Thyroid gland (tissue), 4 donors: ENCODE results near the gene MGMT. TPM values are rescaled to one million over a fixed set of nuclear protein-coding genes. Genes with fewer than 3 reads are reported as not detected.

ENCODE experiments used
- DNase-seq, 2 donors: peaks; one replicate each; pipeline ENCODE4 v3.0.0-alpha.2; 2019
- H3K27ac ChIP-seq, 3 donors: fragments of 200-600 bp; sonication (generic); 1 replicate in 2 of 3; 2 replicates in 1 of 3; pipeline ENCODE4 v1.5.1; 2016 to 2019; ENCODE audit warnings: mild to moderate bottlenecking in 1 of 3, moderate library complexity in 1 of 3
- H3K27me3 ChIP-seq: fragments of 200-600 bp; sonication (generic); one replicate; pipeline ENCODE4 v1.5.1; 2019
- H3K36me3 ChIP-seq, 2 donors: fragments of 200-600 bp; sonication (generic); one replicate each; pipeline ENCODE4 v1.5.1; 2016 to 2019
- H3K4me1 ChIP-seq, 2 donors: fragments of 200-600 bp; sonication (generic); one replicate each; pipeline ENCODE4 v1.5.1; 2017 to 2019
- H3K4me3 ChIP-seq, 3 donors: fragments of 200-600 bp; sonication (generic); replicated peaks in 1 of 3; 1 replicate in 2 of 3; 2 replicates in 1 of 3; pipeline ENCODE4 v1.5.1; 2016; ENCODE audit warnings: mild to moderate bottlenecking in 1 of 3
- H3K9me3 ChIP-seq: fragments of 200-600 bp; sonication (generic); one replicate; pipeline ENCODE4 v1.5.1; 2017
- POLR2A ChIP-seq, 2 donors: fragments of 450-650 bp; IDR thresholded peaks; one replicate each; pipeline ENCODE4 v1.6.1; 2017; ENCODE audit warnings: antibody characterized with exemption in 2 of 2, mild to moderate bottlenecking in 2 of 2, moderate library complexity in 1 of 2
- WGBS, 2 donors: methylation state at CpG; one replicate each; pipeline ENCODE4 v1.1.5; 2017; 5-methylcytosine and 5-hydroxymethylcytosine counted together
- intact Hi-C: fragments of 100-400 bp; cut with DNase I; formaldehyde crosslinking; loops from one replicate; pipeline ENCODE4 v1.15.1; 2023
- total RNA-seq, 4 donors: library from RNA; depleted of rRNA; stranded (reverse); fragments of >200 nt; gene quantifications; one replicate each; pipeline ENCODE4 v1.2.3, GENCODE V29; 2016
- TF ChIP-seq, protein P1 (sequence below), 6 experiments: fragments of 200-600 bp in 3 of 6; fragments of 450-650 bp in 3 of 6; sonication (generic) in 3 of 6; IDR thresholded peaks; one replicate each; pipeline ENCODE4 v1.5.1; 2016 to 2019; ENCODE audit warnings: antibody characterized with exemption in 6 of 6, mild to moderate bottlenecking in 2 of 6, inconsistent platforms in 1 of 6, moderate library complexity in 1 of 6

The MGMT gene
- total RNA-seq, 4 donors from 2014 or later, result 17.6 to 48.7 (median 30.7) TPM

DNA sequence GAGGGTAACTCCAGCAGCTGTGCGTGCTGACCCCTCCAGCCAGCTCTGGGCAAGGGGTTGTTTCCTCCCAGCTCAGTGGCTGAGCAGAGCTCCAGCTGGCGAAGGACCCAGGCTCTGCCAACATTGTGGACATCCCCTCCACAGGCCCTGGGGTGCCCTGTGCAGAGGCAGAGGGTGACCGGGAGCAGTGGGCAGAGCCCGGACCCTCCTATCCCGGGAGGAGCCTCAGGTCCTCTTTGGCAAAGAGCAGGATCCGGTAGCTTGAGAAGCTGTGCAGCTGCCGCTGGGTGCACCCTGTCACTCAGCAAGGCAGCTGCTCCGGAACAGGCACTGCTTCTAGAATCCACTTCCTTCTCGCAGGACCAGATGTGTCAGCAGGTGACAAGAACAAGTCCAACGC lies 321.2 kb downstream of the MGMT start:
- no peak for TF ChIP-seq POLR2A (IDR thresholded peaks at IDR 0.05)
- TF ChIP-seq, protein P1, sequence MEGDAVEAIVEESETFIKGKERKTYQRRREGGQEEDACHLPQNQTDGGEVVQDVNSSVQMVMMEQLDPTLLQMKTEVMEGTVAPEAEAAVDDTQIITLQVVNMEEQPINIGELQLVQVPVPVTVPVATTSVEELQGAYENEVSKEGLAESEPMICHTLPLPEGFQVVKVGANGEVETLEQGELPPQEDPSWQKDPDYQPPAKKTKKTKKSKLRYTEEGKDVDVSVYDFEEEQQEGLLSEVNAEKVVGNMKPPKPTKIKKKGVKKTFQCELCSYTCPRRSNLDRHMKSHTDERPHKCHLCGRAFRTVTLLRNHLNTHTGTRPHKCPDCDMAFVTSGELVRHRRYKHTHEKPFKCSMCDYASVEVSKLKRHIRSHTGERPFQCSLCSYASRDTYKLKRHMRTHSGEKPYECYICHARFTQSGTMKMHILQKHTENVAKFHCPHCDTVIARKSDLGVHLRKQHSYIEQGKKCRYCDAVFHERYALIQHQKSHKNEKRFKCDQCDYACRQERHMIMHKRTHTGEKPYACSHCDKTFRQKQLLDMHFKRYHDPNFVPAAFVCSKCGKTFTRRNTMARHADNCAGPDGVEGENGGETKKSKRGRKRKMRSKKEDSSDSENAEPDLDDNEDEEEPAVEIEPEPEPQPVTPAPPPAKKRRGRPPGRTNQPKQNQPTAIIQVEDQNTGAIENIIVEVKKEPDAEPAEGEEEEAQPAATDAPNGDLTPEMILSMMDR (IDR thresholded peaks at IDR 0.05), result no peak
- 74 to 87% methylated on average over 9 to 10 of the region's 10 CpGs for WGBS, 2 donors
- no peaks in the 10 kb centered on the region for H3K9me3 ChIP-seq

DNA sequence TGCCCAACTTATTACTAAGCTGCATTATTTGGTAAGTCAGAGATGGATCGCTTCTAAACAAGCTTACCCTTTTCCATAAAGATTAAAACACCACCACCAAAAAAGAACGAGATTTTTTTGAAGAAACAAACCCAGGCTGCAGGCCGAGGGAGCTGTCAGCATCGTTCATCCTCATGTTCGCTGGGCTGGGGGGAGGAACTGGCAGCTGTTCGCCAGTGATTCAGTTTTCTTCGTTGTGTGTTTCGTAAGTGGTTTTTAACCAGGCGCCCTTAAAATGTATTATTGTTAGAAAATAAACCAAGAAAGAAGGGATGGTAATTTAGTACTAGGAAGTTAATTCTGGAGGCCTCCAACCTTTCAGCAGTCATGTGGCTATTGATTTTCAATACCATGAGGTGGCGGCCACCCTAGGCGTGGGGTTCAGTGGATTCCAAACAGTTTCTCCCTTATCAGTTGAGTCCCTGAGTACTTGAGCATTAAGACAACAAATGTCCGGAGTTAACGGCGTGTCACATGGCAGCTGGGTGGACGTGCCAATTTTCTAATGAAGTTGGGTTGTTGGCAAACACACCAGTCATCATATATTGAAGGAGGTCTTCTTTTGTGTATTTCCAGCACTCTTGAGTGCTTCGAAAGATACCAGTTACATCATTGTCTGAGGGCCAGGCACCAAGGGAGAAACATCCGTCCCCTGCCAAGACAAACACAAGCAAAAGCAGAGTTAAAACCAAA lies 323.8 kb downstream of the MGMT start:
- TF ChIP-seq, protein P1 (IDR thresholded peaks at IDR 0.05), result no peak
- no peak for TF ChIP-seq POLR2A (IDR thresholded peaks at IDR 0.05)
- Histone ChIP-seq H3K27ac (no peak overlapping the region), H3K9me3 (no peaks in the 10 kb centered on the region), H3K4me3 (no peak overlapping the region), H3K36me3 (no peaks in the 10 kb centered on the region), H3K27me3 (no peaks in the 10 kb centered on the region), H3K4me1 (no peaks in the 10 kb centered on the region)
- no peak for DNase-seq
- 72 to 73% methylated on average over 17 of the region's 17 CpGs for WGBS, 2 donors
- intact Hi-C loops, result no loop called here

More for the DNA sequence above, 321.2 kb downstream of the MGMT start:
- Histone ChIP-seq H3K27me3 (no peaks in the 10 kb centered on the region), H3K4me3 (no peak overlapping the region), H3K4me1 (no peaks in the 10 kb centered on the region), H3K27ac (no peak overlapping the region), H3K36me3 (no peaks in the 10 kb centered on the region)
- intact Hi-C loops, result no loop called here
- DNase-seq, result no peak

DNA sequence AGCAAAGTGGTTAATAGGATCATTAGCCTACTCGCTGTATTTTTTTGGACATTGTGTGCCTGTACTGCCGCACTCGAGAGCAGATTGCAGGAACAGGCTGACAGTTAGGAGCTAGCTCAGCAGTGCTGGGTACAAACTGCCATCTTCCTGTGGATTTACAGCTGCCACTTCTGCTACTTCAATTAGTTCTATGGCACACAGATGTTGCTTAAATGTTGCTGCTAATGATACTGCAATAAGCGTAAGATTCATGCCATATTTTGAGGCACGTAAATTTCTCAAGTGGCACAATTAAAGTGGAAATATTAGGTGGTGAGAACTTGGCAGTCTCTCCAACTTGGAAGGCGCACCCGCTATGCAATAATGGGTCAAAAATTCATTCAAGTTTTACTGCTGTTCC lies 325.1 kb downstream of the MGMT start:
- H3K27ac ChIP-seq, result no peak overlapping the region
- no peaks in the 10 kb centered on the region for H3K4me1 ChIP-seq
- H3K4me3 ChIP-seq, result no peak overlapping the region
- H3K36me3 ChIP-seq, result no peaks in the 10 kb centered on the region
- no peak for DNase-seq
- 85 to 90% methylated on average over 7 of the region's 7 CpGs for WGBS, 2 donors
- TF ChIP-seq POLR2A (IDR thresholded peaks at IDR 0.05), result no peak
- TF ChIP-seq, protein P1 (IDR thresholded peaks at IDR 0.05), result no peak
- H3K9me3 ChIP-seq, result no peaks in the 10 kb centered on the region
- no peaks in the 10 kb centered on the region for H3K27me3 ChIP-seq
- intact Hi-C loops, result no loop called here

DNA sequence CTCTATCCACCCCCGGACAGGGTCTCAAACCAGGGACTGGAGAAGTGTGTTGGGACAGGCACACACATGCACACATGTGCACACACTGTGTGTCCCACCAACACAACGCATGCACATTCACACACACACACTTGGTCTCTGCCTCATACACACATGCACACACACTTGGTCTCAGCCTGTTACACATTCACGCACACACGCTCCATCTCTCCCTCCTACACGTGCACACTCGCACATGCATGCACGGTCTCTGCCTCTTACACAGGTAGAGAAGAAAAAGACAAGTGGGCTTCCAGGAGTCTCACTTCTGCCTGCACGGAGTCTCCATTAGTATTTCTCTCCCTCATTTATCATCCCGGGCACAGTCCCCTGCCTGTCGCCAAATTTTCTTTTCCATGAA lies 325.8 kb downstream of the MGMT start:
- H3K9me3 ChIP-seq, result no peaks in the 10 kb centered on the region
- no peak for TF ChIP-seq POLR2A (IDR thresholded peaks at IDR 0.05)
- TF ChIP-seq, protein P1 (IDR thresholded peaks at IDR 0.05), result no peak
- no peak for DNase-seq
- no peak overlapping the region for H3K4me3 ChIP-seq
- intact Hi-C loops, result no loop called here
- no peaks in the 10 kb centered on the region for H3K27me3 ChIP-seq
- no peaks in the 10 kb centered on the region for H3K36me3 ChIP-seq
- H3K27ac ChIP-seq, result no peak overlapping the region
- 92 to 95% methylated on average over 10 of the region's 10 CpGs for WGBS, 2 donors
- H3K4me1 ChIP-seq, result no peaks in the 10 kb centered on the region

DNA sequence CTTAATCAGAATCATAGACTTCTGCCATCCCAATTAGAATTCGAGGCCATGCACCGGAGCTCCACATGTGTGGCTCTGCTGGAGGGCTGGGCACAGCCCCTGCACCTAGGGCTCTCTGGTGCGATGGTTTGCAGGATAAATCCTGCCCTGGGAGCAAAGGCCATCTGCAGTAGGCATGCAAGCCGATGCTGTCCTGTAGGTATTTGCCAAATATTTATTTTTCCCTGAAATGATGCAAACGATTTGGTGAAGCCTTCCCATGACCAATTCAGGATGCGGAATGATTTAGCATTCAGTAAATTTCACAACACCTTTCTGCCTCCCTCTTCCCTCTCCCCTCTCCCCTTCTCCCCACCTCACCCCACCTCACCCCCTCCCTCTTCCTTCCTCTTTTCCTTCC lies 326.4 kb downstream of the MGMT start:
- WGBS, 2 donors, result 90% methylated on average over 6 of the region's 6 CpGs
- no peaks in the 10 kb centered on the region for H3K27me3 ChIP-seq
- no peaks in the 10 kb centered on the region for H3K9me3 ChIP-seq
- no peaks in the 10 kb centered on the region for H3K36me3 ChIP-seq
- no peak overlapping the region for H3K4me3 ChIP-seq
- TF ChIP-seq, protein P1 (IDR thresholded peaks at IDR 0.05), result no peak
- TF ChIP-seq POLR2A (IDR thresholded peaks at IDR 0.05), result no peak
- H3K27ac ChIP-seq, result no peak overlapping the region
- H3K4me1 ChIP-seq, result no peaks in the 10 kb centered on the region
- no peak for DNase-seq
- intact Hi-C loops, result no loop called here
